Daoy (cell line): Measurements from ENCODE around the gene MYO5C. TPM values are rescaled to one million over a fixed set of nuclear protein-coding genes. Genes with fewer than 3 reads are reported as not detected.
"Not testable (repeated sequence)": the region's sequence is repeated elsewhere in the genome, so short reads cannot be mapped to it uniquely, and the experiment has no call there.

Experiments
- DNase-seq: peaks from one replicate; pipeline ENCODE4 v3.0.0-alpha.2; 2015; ENCODE audit warnings: low read depth
- total RNA-seq: library from RNA; depleted of rRNA; stranded (reverse); fragments of >200 nt; shearing (Covaris generic); gene quantifications from 2 replicates; pipeline ENCODE4 v1.2.3, GENCODE V29; 2014

MYO5C gene
- total RNA-seq, 1 experiment from 2014 or later, result 8.0 TPM

GRCh38 chr15:52243286-52243685 lies 52.3 kb downstream of the MYO5C start:
- DNase-seq, result no peak

DNA sequence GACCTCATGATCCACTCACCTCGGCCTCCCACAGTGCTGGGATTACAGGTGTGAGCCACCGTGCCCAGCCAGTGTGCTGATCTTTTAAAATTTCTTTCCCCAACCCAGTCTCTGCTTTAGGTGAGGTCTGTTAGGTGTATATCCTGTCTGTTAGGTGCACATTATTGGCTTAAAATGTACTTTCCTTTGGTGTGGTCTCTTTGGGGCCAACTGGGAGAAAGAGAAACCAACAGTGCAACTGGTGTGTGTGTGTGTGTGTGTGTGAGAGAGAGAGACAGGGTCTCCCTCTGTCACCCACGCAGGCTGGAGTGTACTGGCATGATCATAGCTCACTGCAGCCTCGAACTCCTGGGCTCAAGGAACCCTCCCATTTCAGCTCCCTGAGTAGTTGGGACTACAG lies 54.1 kb downstream of the MYO5C start:
- DNase-seq, result no peak

DNA sequence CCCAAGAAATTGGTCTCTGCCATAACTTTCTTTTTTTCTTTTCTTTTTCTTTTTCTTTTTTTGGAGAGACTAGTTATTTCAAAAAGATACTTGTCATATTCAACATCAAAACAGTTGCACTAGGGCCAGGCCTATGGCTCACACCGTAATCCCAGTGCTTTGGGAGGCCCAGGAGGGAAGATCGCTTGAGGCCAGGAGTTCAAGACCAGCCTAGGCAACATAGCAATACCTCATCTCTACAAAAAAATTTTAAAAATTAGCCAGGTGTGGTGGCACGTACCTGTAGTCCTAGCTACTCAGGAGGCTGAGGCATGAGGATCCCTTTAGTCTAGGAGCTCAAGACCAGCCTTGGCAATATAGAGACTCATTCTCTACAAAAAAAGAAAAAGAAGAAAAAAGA lies 55.4 kb downstream of the MYO5C start:
- DNase-seq, result no peak

DNA sequence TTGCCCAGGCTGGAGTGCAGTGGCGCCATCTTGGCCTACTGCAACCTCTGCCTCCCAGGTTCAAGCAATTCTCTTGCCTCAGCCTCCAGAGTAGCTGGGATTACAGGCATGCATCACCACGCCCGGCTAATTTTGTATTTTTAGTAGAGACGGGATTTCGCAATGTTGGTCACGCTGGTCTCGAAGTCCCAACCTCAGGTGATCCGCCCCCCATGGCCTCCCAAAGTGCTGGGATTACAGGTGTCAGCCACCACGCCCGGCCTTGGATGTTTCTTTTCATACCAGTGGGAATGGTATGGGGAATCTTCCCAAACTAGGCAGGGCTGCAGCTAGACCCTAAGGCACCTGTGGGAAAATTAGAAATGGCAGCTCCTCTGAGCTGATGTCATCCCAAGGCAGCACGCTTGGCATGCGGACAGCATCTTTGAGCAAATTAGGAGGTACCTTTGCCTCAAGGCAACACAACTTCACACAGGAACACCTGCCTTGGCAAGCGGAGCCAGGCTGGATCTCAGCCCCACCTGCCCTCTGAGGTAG lies 56.5 kb downstream of the MYO5C start:
- DNase-seq, result not testable (repeated sequence)

DNA sequence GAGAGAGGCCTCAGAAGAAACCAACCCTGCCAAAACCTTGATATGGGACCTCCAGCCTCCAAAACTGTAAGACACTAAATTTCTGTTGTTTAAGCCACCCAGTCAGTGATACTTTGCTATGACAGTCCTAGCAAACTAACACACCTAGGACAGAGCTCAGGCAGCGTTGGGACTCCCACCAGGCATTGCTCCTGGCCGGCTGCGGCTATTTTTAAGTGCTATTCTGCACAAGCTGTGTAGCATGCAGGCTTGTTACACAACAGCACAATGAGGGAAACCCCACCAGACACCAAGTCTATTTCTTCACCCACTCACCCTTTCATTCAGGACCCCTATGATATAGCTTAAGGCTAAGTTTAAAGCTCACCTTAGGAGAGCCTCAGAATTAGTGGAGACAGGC lies 57.5 kb downstream of the MYO5C start:
- no peak for DNase-seq

GRCh38 chr15:52236013-52236412 lies 59.6 kb downstream of the MYO5C start:
- peak; percentile 54 for DNase-seq

GRCh38 chr15:52234596-52235541 lies 60.7 kb downstream of the MYO5C start:
- no peak for DNase-seq

- peak; percentile 77 for DNase-seq
Observed at GRCh38 chr15:52233405-52233804, 62.2 kb downstream of the MYO5C start.

- DNase-seq, result no peak
Observed at GRCh38 chr15:52232327-52232726, 63.3 kb downstream of the MYO5C start.

DNA sequence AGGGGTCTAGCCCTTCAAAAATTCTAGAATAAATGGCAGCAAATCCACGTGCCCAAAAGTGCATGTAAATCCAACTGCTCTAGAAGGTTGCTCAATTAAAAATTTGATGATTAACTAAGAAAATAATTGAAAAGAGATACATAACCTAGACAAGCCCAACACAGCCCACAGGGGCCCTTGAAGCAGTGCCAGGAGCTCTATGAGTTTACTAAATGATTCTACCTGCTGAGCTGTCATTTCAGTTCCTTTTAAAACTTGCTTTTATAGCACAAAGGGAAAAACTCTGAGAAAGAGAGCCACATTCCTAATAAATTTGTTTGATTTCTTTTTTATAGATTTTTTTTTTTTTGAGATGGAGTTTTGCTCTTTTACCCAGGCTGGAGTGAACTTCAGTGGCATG lies 65.5 kb downstream of the MYO5C start:
- no peak for DNase-seq

- DNase-seq, result peak; percentile 83
Observed at GRCh38 chr15:52228921-52229320, 66.7 kb downstream of the MYO5C start.

GRCh38 chr15:52227456-52227855 lies 68.1 kb downstream of the MYO5C start:
- DNase-seq, result peak; percentile 88

GRCh38 chr15:52225230-52225629 lies 70.4 kb downstream of the MYO5C start:
- no peak for DNase-seq

DNA sequence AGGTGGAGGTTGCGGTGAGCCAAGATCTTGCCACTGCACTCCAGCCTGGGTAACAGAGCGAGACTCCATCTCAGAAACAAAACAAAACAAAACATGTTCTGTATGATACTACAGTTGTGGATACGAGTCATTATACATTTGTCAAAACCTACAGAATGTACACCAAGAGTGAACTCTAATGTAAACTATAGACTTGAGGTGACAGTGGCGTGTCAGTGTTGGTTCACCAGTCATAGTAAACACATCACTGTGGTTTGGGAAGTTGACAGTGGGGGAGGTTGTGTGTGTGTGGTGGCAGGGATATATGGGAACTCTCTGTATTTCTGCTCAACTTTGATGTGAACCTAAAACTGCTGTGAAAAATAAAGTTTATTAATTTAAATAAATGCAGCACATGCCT lies 71.4 kb downstream of the MYO5C start:
- no peak for DNase-seq

GRCh38 chr15:52221730-52222129 lies 73.9 kb downstream of the MYO5C start:
- no peak for DNase-seq

DNA sequence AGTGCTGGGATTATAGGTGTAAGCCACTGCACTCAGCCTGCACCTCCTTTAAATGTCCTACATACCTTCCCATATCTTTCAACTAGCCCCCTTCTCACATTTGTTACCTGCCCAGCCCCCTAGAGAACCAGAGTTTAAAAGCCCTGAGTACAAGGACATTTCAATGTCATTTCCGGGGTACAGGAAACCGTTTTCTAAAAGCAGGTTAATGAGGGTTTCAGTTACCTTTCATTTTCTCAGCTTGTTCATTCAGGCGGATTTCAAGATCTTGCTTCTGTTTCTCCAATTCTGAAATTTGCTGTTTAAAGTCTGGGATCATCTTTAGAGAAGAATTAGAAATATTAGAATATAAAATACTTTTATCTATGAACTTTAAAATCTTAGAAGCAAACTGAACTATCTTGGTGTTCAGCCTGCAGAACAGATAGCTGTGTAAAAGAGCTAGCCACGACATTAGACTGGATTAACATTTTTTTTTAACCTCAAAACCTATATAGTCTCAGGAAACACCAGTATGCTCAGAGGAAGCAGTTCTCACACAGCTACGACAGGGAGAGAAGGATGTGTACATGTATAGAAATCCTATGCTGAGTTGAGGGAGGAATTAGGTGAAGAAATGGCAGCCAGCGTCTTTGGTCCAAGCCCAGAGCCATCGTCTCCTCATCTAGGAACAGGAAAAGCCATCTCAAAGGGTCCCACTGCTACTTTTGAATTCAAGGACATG lies 74.5 kb downstream of the MYO5C start:
- no peak for DNase-seq

GRCh38 chr15:52220251-52220650 lies 75.4 kb downstream of the MYO5C start:
- peak; percentile 41 for DNase-seq

DNA sequence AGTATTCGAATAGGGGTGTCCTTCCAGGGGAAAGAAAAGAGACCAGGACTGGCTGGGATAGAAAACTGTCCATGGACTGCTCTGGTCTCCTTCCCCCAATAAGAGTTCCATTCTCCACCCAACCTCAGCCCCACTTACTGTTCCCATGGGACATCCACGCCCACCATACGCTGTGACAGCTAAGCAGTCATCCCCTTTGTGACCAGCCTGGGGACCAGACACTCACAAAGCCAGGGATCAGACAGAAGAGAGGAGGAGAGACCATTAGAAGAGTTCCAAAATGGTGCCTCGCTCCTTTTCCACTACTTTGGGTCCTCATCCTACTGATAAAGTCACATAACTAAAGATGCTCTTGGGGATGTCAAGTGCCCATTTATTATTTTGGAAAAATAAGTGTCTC lies 76.8 kb downstream of the MYO5C start:
- no peak for DNase-seq

- no peak for DNase-seq
Observed at GRCh38 chr15:52218371-52218770, 77.2 kb downstream of the MYO5C start.

GRCh38 chr15:52217186-52217585 lies 78.4 kb downstream of the MYO5C start:
- DNase-seq, result peak; percentile 40

DNA sequence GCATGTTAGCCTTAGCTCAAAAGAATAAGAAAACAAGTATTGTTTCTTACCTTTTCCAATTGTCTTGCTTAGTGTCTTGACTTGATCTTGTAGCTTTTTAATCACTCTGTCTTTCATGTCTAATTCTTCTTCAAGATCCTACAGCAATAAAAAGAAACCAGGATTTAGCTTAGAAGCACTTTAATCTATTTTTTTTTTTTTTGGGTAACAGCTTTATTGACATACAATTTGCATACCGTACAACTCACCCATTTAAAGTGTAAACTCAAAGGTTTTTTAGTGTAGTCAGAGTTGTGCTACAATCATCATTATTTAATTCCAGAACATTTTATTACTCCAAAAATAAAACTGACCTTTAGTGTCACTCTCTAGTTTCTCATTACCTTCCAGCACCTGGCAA lies 81.1 kb downstream of the MYO5C start:
- no peak for DNase-seq

DNA sequence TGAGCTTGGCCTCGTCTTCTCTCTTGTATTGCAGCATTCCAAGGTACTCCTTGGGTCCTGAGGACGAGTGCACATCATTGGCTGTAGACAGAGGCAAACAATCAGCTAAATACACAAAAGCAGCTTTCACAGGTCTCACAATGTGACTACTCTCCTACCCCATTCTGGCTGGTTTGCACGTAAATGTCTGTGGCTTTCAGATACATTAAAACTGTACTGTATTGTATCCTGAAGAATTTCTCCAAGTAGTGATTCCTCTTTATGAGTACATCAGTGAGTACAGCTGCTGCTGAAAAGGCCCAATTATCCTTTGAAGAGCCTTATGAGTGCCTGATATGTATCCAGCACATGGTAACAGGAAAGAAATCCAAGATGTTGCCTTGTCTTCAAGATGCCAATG lies 82.4 kb downstream of the MYO5C start:
- no peak for DNase-seq
